SU-DHL-6 (cell line): ENCODE measurements around the gene ITIH6.

Experiments
- H2AFZ ChIP-seq: fragments of 200-600 bp; sonication (generic); 2 replicates; pipeline ENCODE4 v1.6.1; 2014; ENCODE audit warnings: low read depth, mild to moderate bottlenecking, moderate library complexity, mixed read lengths, antibody characterized with exemption, low read length; ENCODE audit not compliant: severe bottlenecking
- H3F3A ChIP-seq: fragments of 200-600 bp; shearing (Covaris generic); 2 replicates; pipeline ENCODE4 v1.6.0; 2016; ENCODE audit warnings: antibody characterized with exemption, mild to moderate bottlenecking; ENCODE audit not compliant: insufficient read depth
- H3K27ac ChIP-seq: fragments of 200-600 bp; sonication (generic); 2 replicates; pipeline ENCODE4 v1.5.1; 2016; ENCODE audit warnings: low read depth, mild to moderate bottlenecking, low read length, moderate library complexity, mixed read lengths
- H3K27me3 ChIP-seq: fragments of 200-600 bp; sonication (generic), shearing (Covaris generic); 2 replicates; pipeline ENCODE4 v1.6.0; 2014; ENCODE audit warnings: mild to moderate bottlenecking, low read length
- H3K36me3 ChIP-seq: fragments of 200-600 bp; sonication (generic); 2 replicates; pipeline ENCODE4 v1.6.1; 2014; ENCODE audit warnings: mild to moderate bottlenecking, low read length, mixed read lengths
- H3K4me2 ChIP-seq: fragments of 300-600, 200-600 bp; shearing (Covaris generic), sonication (generic); 2 replicates; pipeline ENCODE4 v1.6.0; 2014; ENCODE audit warnings: low read length, low read depth, mild to moderate bottlenecking; ENCODE audit not compliant: poor library complexity, severe bottlenecking
- H3K4me3 ChIP-seq: fragments of 200-600 bp; sonication (generic); 2 replicates; pipeline ENCODE4 v1.5.1; 2014; ENCODE audit warnings: antibody characterized with exemption, low read length, mild to moderate bottlenecking, mixed read lengths; ENCODE audit not compliant: insufficient read depth, poor library complexity, severe bottlenecking
- H3K79me2 ChIP-seq: fragments of 200-600 bp; sonication (generic); 2 replicates; pipeline ENCODE4 v1.6.1; 2014; ENCODE audit warnings: mild to moderate bottlenecking, low read length, moderate library complexity; ENCODE audit not compliant: insufficient read depth
- H3K9ac ChIP-seq: fragments of 200-600 bp; sonication (generic); 2 replicates; pipeline ENCODE4 v1.7.0; 2014; ENCODE audit warnings: mild to moderate bottlenecking, low read length
- H3K9me2 ChIP-seq: fragments of 200-600 bp; sonication (generic); replicated peaks from 2 replicates; pipeline ENCODE4 v1.6.1; 2014; ENCODE audit warnings: low read length; ENCODE audit not compliant: insufficient read depth
- H3K9me3 ChIP-seq: fragments of 200-600 bp; sonication (generic); 2 replicates; pipeline ENCODE4 v1.6.1; 2014; ENCODE audit warnings: low read length, mixed read lengths; ENCODE audit not compliant: insufficient read depth
- H4K20me1 ChIP-seq: fragments of 200-600 bp; sonication (generic); 2 replicates; pipeline ENCODE4 v1.6.1; 2014; ENCODE audit warnings: low read depth, mild to moderate bottlenecking, antibody characterized with exemption, low read length, moderate library complexity, mixed read lengths
- EZH2phosphoT487 ChIP-seq: fragments of 200-600 bp; sonication (generic), shearing (Covaris generic); conservative IDR thresholded peaks from 2 replicates; pipeline ENCODE4 v1.6.1; 2018; ENCODE audit warnings: mild to moderate bottlenecking, antibody characterized with exemption, low read length, moderate library complexity, mixed read lengths
- TF ChIP-seq, protein P1 (sequence below): fragments of 200-600 bp; sonication (generic); IDR thresholded peaks from one replicate; pipeline ENCODE4 v1.5.1; 2017; ENCODE audit warnings: antibody characterized with exemption, mild to moderate bottlenecking, low read length, moderate library complexity; ENCODE audit not compliant: insufficient read depth, poor library complexity, severe bottlenecking

The ITIH6 gene

DNA sequence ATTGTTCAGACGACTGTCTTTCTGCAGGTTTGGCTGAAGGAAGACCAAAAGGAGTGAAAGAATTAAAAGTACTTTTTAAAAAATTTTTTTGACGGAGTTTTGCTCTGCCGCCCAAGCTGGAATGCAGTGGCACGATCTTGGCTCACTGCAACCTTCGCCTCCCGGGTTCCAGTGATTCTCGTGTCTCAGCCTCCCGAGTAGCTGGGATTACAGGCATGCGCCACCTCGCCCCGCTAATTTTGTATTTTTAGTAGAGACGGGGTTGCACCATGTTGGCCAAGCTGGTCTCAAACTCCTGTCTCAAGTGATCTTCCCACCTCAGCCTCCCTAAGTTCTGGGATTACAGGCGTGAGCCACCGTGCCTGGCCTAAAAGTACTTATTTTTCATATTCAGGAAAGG is 86.3 kb downstream of the ITIH6 start:
- Histone ChIP-seq H4K20me1 (no peaks in the 10 kb centered on the region), H3K79me2 (no peaks in the 10 kb centered on the region)

DNA sequence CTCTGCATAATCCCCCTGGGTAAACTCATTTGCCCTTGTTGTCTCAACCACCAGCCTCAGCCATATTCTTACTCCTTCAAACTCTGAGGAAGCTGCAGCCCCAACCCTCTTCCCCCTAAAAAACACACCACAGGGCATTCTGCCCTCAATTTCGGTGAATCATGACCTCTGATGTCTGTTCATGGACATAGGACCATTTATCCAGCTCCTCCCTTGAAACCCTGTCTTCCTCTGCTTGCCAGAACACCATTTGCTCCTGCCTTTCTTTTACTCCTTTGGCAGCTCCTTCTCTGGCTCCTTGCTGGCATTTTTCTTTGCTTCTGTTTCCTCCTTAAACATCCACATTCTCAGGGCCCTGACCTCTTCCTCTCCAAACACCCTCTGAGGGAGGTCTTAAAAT is 87.1 kb downstream of the ITIH6 start:
- no peaks in the 10 kb centered on the region for H4K20me1 ChIP-seq
- no peaks in the 10 kb centered on the region for H3K36me3 ChIP-seq
- no peak overlapping the region for H3K4me2 ChIP-seq

More for the DNA sequence above, 86.3 kb downstream of the ITIH6 start:
- no peaks in the 10 kb centered on the region for H3K9me3 ChIP-seq
- no peak overlapping the region for H3K4me2 ChIP-seq
- no peaks in the 10 kb centered on the region for H3K36me3 ChIP-seq
- no peak overlapping the region for H2AFZ ChIP-seq
- no peaks in the 10 kb centered on the region for H3K27me3 ChIP-seq
- H3K9me2 ChIP-seq: no peaks in the 10 kb centered on the region
- TF ChIP-seq, protein P1, sequence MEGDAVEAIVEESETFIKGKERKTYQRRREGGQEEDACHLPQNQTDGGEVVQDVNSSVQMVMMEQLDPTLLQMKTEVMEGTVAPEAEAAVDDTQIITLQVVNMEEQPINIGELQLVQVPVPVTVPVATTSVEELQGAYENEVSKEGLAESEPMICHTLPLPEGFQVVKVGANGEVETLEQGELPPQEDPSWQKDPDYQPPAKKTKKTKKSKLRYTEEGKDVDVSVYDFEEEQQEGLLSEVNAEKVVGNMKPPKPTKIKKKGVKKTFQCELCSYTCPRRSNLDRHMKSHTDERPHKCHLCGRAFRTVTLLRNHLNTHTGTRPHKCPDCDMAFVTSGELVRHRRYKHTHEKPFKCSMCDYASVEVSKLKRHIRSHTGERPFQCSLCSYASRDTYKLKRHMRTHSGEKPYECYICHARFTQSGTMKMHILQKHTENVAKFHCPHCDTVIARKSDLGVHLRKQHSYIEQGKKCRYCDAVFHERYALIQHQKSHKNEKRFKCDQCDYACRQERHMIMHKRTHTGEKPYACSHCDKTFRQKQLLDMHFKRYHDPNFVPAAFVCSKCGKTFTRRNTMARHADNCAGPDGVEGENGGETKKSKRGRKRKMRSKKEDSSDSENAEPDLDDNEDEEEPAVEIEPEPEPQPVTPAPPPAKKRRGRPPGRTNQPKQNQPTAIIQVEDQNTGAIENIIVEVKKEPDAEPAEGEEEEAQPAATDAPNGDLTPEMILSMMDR: no peak
- no peak for TF ChIP-seq EZH2phosphoT487
- H3K27ac ChIP-seq: no peak overlapping the region
- H3F3A ChIP-seq: no peaks in the 10 kb centered on the region
- no peak overlapping the region for H3K4me3 ChIP-seq
- H3K9ac ChIP-seq: no peak overlapping the region

DNA sequence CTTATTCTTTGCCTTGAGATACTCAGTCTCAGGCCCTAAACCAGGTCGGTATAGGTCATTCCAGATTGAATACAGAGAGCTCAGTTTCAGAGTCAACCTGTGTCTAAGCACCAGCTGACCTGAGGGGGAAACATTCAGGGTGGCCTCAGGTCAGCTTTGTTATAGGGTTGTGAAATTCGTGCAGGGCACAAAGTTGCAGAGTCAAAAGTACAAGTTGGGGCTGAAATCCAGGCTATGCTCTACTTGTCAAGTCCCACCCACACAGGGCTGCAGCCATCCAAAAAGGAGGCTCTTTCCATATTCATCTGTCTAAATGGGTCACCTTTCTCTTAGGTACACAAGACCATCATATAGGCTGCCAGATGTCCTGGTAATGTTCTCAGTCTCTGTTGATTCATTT is 89.7 kb downstream of the ITIH6 start:
- no peak overlapping the region for H3K27ac ChIP-seq
- no peaks in the 10 kb centered on the region for H3K9me3 ChIP-seq
- H3K27me3 ChIP-seq: no peaks in the 10 kb centered on the region
- no peaks in the 10 kb centered on the region for H3F3A ChIP-seq
- no peak overlapping the region for H3K4me3 ChIP-seq
- no peaks in the 10 kb centered on the region for H3K36me3 ChIP-seq
- no peak overlapping the region for H3K9ac ChIP-seq
- no peak overlapping the region for H2AFZ ChIP-seq
- no peak for TF ChIP-seq EZH2phosphoT487
- TF ChIP-seq, protein P1: no peak
- H3K4me2 ChIP-seq: no peak overlapping the region
- H3K9me2 ChIP-seq: no peaks in the 10 kb centered on the region
- no peaks in the 10 kb centered on the region for H3K79me2 ChIP-seq
- H4K20me1 ChIP-seq: no peaks in the 10 kb centered on the region

More for the DNA sequence above, 87.1 kb downstream of the ITIH6 start:
- no peaks in the 10 kb centered on the region for H3K9me3 ChIP-seq
- H3K27me3 ChIP-seq: no peaks in the 10 kb centered on the region
- no peaks in the 10 kb centered on the region for H3K79me2 ChIP-seq
- H2AFZ ChIP-seq: no peak overlapping the region
- no peak for TF ChIP-seq EZH2phosphoT487
- TF ChIP-seq, protein P1: no peak
- no peak overlapping the region for H3K27ac ChIP-seq
- no peaks in the 10 kb centered on the region for H3F3A ChIP-seq
- H3K9ac ChIP-seq: no peak overlapping the region
- H3K9me2 ChIP-seq: no peaks in the 10 kb centered on the region
- no peak overlapping the region for H3K4me3 ChIP-seq
